CD14-positive monocyte (primary cell): Measurements from ENCODE around the gene EIF5AL1. TPM values are rescaled to one million over a fixed set of nuclear protein-coding genes. Genes with fewer than 3 reads are reported as not detected.

Experiments used
- DNase-seq, 3 donors: peaks; one replicate each; pipeline ENCODE4 v3.0.0-alpha.2; 2011 to 2022
- H2AFZ ChIP-seq: 2 replicates; pipeline ENCODE4 v1.6.0; 2012; ENCODE audit warnings: mild to moderate bottlenecking, low read depth, low read length, inconsistent platforms; ENCODE audit not compliant: insufficient read depth, poor library complexity, severe bottlenecking
- H3K27ac ChIP-seq, 2 donors: 1 replicate in 1 of 2; 2 replicates in 1 of 2; pipeline ENCODE4 v1.5.1; 2012 to 2013; ENCODE audit warnings: low read length in 2 of 2, control low read depth in 1 of 2, inconsistent platforms in 1 of 2, low read depth in 1 of 2, mild to moderate bottlenecking in 1 of 2
- H3K27me3 ChIP-seq, 2 donors: one replicate each; pipeline versions ENCODE4 v1.6.0 to v1.6.1; 2011 to 2013; ENCODE audit warnings: low read length in 2 of 2; ENCODE audit not compliant: control insufficient read depth in 2 of 2, insufficient read depth in 2 of 2
- H3K36me3 ChIP-seq, 2 donors: replicated peaks in 1 of 2; 1 replicate in 1 of 2; 2 replicates in 1 of 2; pipeline versions ENCODE4 v1.5.1 to v1.6.1; 2012 to 2013; ENCODE audit warnings: low read length in 2 of 2, control low read depth in 1 of 2, inconsistent platforms in 1 of 2, mild to moderate bottlenecking in 1 of 2; ENCODE audit not compliant: insufficient read depth in 2 of 2, control insufficient read depth in 1 of 2
- H3K4me1 ChIP-seq, 2 donors: 1 replicate in 1 of 2; 2 replicates in 1 of 2; pipeline versions ENCODE4 v1.5.1 to v1.6.1; 2012 to 2013; ENCODE audit warnings: low read length in 2 of 2, control low read depth in 1 of 2, inconsistent platforms in 1 of 2, mild to moderate bottlenecking in 1 of 2, moderate library complexity in 1 of 2; ENCODE audit not compliant: insufficient read depth in 2 of 2, control insufficient read depth in 1 of 2
- H3K4me2 ChIP-seq: replicated peaks from 2 replicates; pipeline ENCODE3; 2012; ENCODE audit warnings: low read length, moderate library complexity, mild to moderate bottlenecking; ENCODE audit not compliant: poor library complexity, severe bottlenecking; ENCODE audit errors: extremely low read depth
- H3K4me3 ChIP-seq, 3 experiments: fragments of 200-600 bp in 1 of 3; sonication (generic) in 1 of 3; replicated peaks in 1 of 3; 1 replicate in 2 of 3; 2 replicates in 1 of 3; pipeline ENCODE4 v1.5.1; 2011 to 2013; ENCODE audit warnings: low read length in 3 of 3, mild to moderate bottlenecking in 3 of 3, control low read depth in 2 of 3, low read depth in 2 of 3, inconsistent platforms in 1 of 3, moderate library complexity in 1 of 3
- H3K79me2 ChIP-seq: 2 replicates; pipeline ENCODE4 v1.6.0; 2012; ENCODE audit warnings: mild to moderate bottlenecking, control low read depth, inconsistent platforms, low read length, moderate library complexity; ENCODE audit not compliant: insufficient read depth
- H3K9ac ChIP-seq: 2 replicates; pipeline ENCODE4 v1.6.0; 2017; ENCODE audit warnings: low read length, mild to moderate bottlenecking; ENCODE audit not compliant: insufficient read depth, poor library complexity, severe bottlenecking
- H3K9me3 ChIP-seq, 2 donors: replicated peaks in 1 of 2; 1 replicate in 1 of 2; 2 replicates in 1 of 2; pipeline versions ENCODE4 v1.5.1 to v1.6.1; 2012 to 2013; ENCODE audit warnings: low read length in 2 of 2, control low read depth in 1 of 2; ENCODE audit not compliant: control insufficient read depth in 1 of 2, insufficient read depth in 1 of 2
- H4K20me1 ChIP-seq: 2 replicates; pipeline ENCODE4 v1.6.0; 2012; ENCODE audit warnings: mild to moderate bottlenecking, low read length, control low read depth, moderate library complexity; ENCODE audit not compliant: insufficient read depth
- H3K27ac Mint-ChIP-seq, 7 donors: one replicate each; pipeline ENCODE4 v1.8.0; 2020; ENCODE audit warnings: mild to moderate bottlenecking in 7 of 7, mixed read lengths in 7 of 7, moderate library complexity in 6 of 7, inconsistent platforms in 2 of 7
- H3K27me3 Mint-ChIP-seq, 3 donors: one replicate each; pipeline ENCODE4 v1.8.0; 2021 to 2022; ENCODE audit warnings: low read depth in 3 of 3, mild to moderate bottlenecking in 3 of 3, mixed read lengths in 3 of 3, moderate library complexity in 3 of 3, inconsistent platforms in 1 of 3
- H3K36me3 Mint-ChIP-seq, 2 donors: one replicate each; pipeline ENCODE4 v1.8.0; 2020; ENCODE audit warnings: mixed read lengths in 2 of 2, inconsistent platforms in 1 of 2, mild to moderate bottlenecking in 1 of 2
- H3K4me1 Mint-ChIP-seq: one replicate; pipeline ENCODE4 v1.8.0; 2020; ENCODE audit warnings: mild to moderate bottlenecking, mixed read lengths
- H3K4me3 Mint-ChIP-seq, 2 donors: one replicate each; pipeline ENCODE4 v1.8.0; 2020; ENCODE audit warnings: mild to moderate bottlenecking in 2 of 2, mixed read lengths in 2 of 2, moderate library complexity in 1 of 2
- H3K9me3 Mint-ChIP-seq, 7 donors: one replicate each; pipeline ENCODE4 v1.8.0; 2020 to 2022; ENCODE audit warnings: mixed read lengths in 7 of 7, mild to moderate bottlenecking in 6 of 7, moderate library complexity in 6 of 7, inconsistent platforms in 2 of 7
- CTCF ChIP-seq: fragments of 200-600 bp; IDR thresholded peaks from one replicate; pipeline ENCODE4 v1.8.0; 2022; ENCODE audit warnings: antibody characterized with exemption, mild to moderate bottlenecking
- WGBS: methylation state at CpG from one replicate; pipeline ENCODE4 v1.1.5; 2013; ENCODE audit warnings: missing lambda C conversion rate; ENCODE audit not compliant: insufficient coverage; 5-methylcytosine and 5-hydroxymethylcytosine counted together
- intact Hi-C, 2 donors: fragments of 100-400 bp; cut with micrococcal nuclease; formaldehyde crosslinking; loops; one replicate each; pipeline versions ENCODE4 v1.15.0 to v1.15.1; 2023
- polyA plus RNA-seq, 3 donors: library from polyadenylated mRNA; depleted of rRNA in 1 of 3; unstranded in 2 of 3; stranded (reverse) in 1 of 3; fragments of 300-500 nt in 2 of 3; fragments of >200 nt in 1 of 3; fragmentation: Illumina TruSeq in 2 of 3; gene quantifications; 1 replicate in 2 of 3; 2 replicates in 1 of 3; pipeline ENCODE4 v1.2.3, GENCODE V29; 2012 to 2021

The EIF5AL1 gene
- polyA plus RNA-seq, 3 donors, result 0.16 to 1.7 (median 0.17) TPM

- Histone ChIP-seq H3K79me2 (no peaks in the 10 kb centered on the region), H3K9ac (no peak overlapping the region), H3K36me3 (no peaks in the 10 kb centered on the region), H4K20me1 (no peaks in the 10 kb centered on the region), H3K9me3 (no peaks in the 10 kb centered on the region), H3K4me3 (no peak overlapping the region), H3K27me3 (no peaks in the 10 kb centered on the region), H3K4me2 (no peak overlapping the region), H2AFZ (no peak overlapping the region), H3K27ac (no peak overlapping the region), H3K4me1 (peaks cover 30 to 31% of the 10 kb centered on the region in 2 donors)
- WGBS, result 95% methylated on average over 3 of the region's 4 CpGs
- no peaks in the 10 kb centered on the region for H3K36me3 Mint-ChIP-seq
- H3K9me3 Mint-ChIP-seq, result peaks cover 0 to 2% (median 0%) of the 10 kb centered on the region in 7 donors
- TF ChIP-seq CTCF, result no peak
- no peak overlapping the region for H3K27ac Mint-ChIP-seq
- no peak for DNase-seq
- intact Hi-C loops, result no loop called here
- peaks cover 3 to 10% (median 4%) of the 10 kb centered on the region in 3 donors for H3K27me3 Mint-ChIP-seq
- H3K4me3 Mint-ChIP-seq, result no peak overlapping the region
- peaks cover 34% of the 10 kb centered on the region for H3K4me1 Mint-ChIP-seq
Observed at GRCh38 chr10:79471776-79472175, 40.6 kb upstream of the EIF5AL1 start.

- peaks cover 4 to 11% (median 4%) of the 10 kb centered on the region in 3 donors for H3K27me3 Mint-ChIP-seq
Observed at GRCh38 chr10:79472449-79472848, 39.9 kb upstream of the EIF5AL1 start.

More at GRCh38 chr10:79472449-79472848, 39.9 kb upstream of the EIF5AL1 start:
- intact Hi-C loops, result no loop called here
- no peaks in the 10 kb centered on the region for H3K36me3 Mint-ChIP-seq
- Histone ChIP-seq H3K9ac (no peak overlapping the region), H3K36me3 (no peaks in the 10 kb centered on the region), H3K79me2 (no peaks in the 10 kb centered on the region), H3K27me3 (no peaks in the 10 kb centered on the region), H4K20me1 (no peaks in the 10 kb centered on the region), H3K4me3 (no peak overlapping the region), H3K4me2 (no peak overlapping the region), H2AFZ (no peak overlapping the region), H3K4me1 (peaks cover 26% of the 10 kb centered on the region in 2 donors), H3K27ac (no peak overlapping the region), H3K9me3 (no peaks in the 10 kb centered on the region)
- WGBS, result 100% methylated on average over 3 of the region's 7 CpGs
- no peak overlapping the region for H3K27ac Mint-ChIP-seq
- no peak overlapping the region for H3K4me3 Mint-ChIP-seq
- no peak for DNase-seq
- no peak for TF ChIP-seq CTCF
- peaks cover 0 to 2% (median 0%) of the 10 kb centered on the region in 7 donors for H3K9me3 Mint-ChIP-seq
- peaks cover 28% of the 10 kb centered on the region for H3K4me1 Mint-ChIP-seq
